ENCODE measurements around the gene AGAP3.

The AGAP3 gene

DNA sequence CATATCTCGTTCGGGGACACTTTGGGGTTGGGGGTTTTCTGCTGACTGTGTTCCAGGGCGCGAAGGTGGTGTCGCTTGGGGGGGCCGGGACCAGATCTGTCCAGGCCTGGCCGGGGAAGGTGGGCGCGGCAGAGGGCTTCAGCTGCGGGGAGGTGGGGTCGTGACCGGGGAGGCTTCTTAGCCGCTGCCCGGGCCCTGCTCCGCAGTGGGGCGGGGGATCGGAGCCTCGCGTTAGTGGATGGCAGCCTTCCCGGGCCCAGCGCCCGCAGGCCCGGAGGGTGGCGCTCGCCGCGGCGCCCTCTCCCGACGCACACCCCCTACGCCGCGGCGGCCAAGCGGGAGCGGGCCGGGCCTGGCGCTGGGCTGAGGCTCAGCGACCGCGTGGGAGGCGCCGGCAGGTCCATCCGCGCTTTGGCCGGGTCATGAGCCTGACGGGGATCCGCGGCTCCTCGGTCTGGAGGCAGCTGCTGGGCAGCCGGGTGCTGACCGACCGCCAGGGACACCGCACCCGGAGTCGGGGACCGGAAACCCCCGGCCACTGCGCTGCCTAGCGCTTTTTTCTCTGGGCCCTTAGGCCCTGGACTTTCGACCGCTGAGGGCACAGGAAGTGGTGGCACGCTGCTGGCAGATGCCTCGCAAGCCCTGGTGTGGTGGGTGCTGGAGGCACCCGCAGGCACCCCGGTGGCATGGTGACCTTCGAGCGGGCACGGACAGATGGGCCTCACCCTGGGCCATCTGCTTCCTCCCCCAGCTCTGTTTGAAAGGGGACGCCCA, 1.2 kb downstream of the AGAP3 start:
- Histone ChIP-seq H3K18ac (ENCODE audit: low read length) (peak overlapping the region; percentile 98), H3K4ac (ENCODE audit: low read length) (no peak overlapping the region), H3K27ac (replicated peaks; ENCODE audit: low read length) (no peak overlapping the region), H3K4me1 (ENCODE audit: control insufficient read depth in 2 of 2, insufficient read depth in 1 of 2, low read depth in 1 of 2, low read length in 2 of 2) (peaks cover 31 to 34% of the 10 kb centered on the region in 2 donors), H2BK15ac (ENCODE audit: low read length) (peak overlapping the region; percentile 34), H3K23ac (ENCODE audit: low read depth, low read length, poor library complexity) (peak overlapping the region; percentile 95), H2BK120ac (ENCODE audit: low read depth, low read length) (peak overlapping the region; percentile 26), H3K36me3 (replicated peaks in 1 of 2; ENCODE audit: control insufficient read depth in 2 of 2, insufficient read depth in 2 of 2, low read length in 2 of 2) (peaks cover 2 to 29% of the 10 kb centered on the region in 2 donors), H2BK12ac (ENCODE audit: low read length) (no peak overlapping the region), H3K27me3 (ENCODE audit: control insufficient read depth in 3 of 3, insufficient read depth in 3 of 3, low read depth in 1 of 3, low read length in 3 of 3) (peaks cover 0 to 6% (median 0%) of the 10 kb centered on the region in 3 experiments), H3K4me2 (ENCODE audit: insufficient read depth, low read length, poor library complexity, severe bottlenecking) (peak overlapping the region; percentile 97), H2AFZ (ENCODE audit: low read length) (peak overlapping the region; percentile 68), H4K91ac (ENCODE audit: low read depth, low read length, poor library complexity) (peak overlapping the region; percentile 38), H3K14ac (ENCODE audit: low read length) (peak overlapping the region; percentile 50), H2BK5ac (ENCODE audit: low read length) (peak overlapping the region; percentile 68), H3K4me3 (ENCODE audit: low read length in 2 of 2) (peak overlapping the region; percentile 90 to 95), H3K9ac (ENCODE audit: low read depth, low read length, poor library complexity) (peak overlapping the region; percentile 97), H4K8ac (ENCODE audit: low read depth, low read length) (no peak overlapping the region), H2AK5ac (ENCODE audit: low read depth, low read length) (peak overlapping the region; percentile 79), H3K9me3 (replicated peaks in 1 of 2; ENCODE audit: control insufficient read depth in 2 of 2, insufficient read depth in 1 of 2, low read depth in 1 of 2, low read length in 2 of 2) (no peaks in the 10 kb centered on the region), H3K79me1 (ENCODE audit: low read depth, low read length) (peaks cover 17% of the 10 kb centered on the region)
- DNase-seq (ENCODE audit: low spot score), result no peak
- no CpG with 5 or more reads among the region's 70 CpGs for WGBS, 2 donors (ENCODE audit: extremely low coverage in 2 of 2, insufficient read length in 2 of 2, insufficient replicate concordance in 1 of 2)

DNA sequence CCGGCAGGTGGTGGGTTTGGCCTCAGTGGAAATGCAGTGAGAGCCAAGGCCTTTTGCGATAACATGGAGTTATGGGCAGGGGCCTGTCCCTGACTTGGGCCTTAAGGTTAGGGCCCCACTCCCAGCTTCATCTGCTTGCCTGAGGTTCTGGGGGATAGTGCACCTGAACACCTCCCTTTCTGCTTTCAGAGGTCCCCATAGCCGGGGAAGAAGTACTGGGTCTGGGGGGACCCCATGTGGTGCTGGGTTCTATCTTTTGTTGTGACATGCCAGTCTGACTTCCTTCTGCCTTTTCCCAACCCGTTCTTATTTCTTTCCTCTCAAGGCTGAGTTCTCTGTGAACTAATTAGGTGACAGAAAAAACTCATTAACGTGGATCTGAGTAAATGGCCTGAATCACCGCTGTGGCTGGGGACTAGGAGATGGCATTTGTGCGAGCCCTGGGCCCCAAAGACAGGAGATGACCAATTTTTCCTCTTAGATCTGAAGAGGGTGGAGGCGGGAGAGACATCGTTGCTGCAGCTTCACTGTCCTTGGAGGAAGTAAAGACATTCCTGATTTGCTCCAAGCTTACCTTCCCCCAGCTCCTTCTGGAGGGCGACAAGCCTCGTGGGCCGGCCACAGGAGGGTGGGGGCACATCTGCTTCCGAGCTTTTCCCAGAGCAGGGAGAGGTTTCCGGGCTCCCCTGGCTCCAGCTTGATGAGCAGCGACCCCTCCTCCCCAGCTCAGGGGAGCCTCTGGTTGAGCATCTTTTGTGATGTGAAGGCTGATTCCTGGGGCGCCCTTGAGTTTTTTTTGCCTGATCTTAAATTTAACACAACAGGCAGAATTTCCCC, 2.0 kb downstream of the AGAP3 start:
- Histone ChIP-seq H3K36me3 (replicated peaks in 1 of 2; ENCODE audit: control insufficient read depth in 2 of 2, insufficient read depth in 2 of 2, low read length in 2 of 2) (peaks cover 3 to 35% of the 10 kb centered on the region in 2 donors), H2BK12ac (ENCODE audit: low read length) (no peak overlapping the region), H2AK5ac (ENCODE audit: low read depth, low read length) (peak overlapping the region; percentile 79), H3K27ac (replicated peaks; ENCODE audit: low read length) (no peak overlapping the region), H2BK120ac (ENCODE audit: low read depth, low read length) (no peak overlapping the region), H3K4me3 (ENCODE audit: low read length in 2 of 2) (peak overlapping the region; percentile 90 to 95), H3K4me1 (ENCODE audit: control insufficient read depth in 2 of 2, insufficient read depth in 1 of 2, low read depth in 1 of 2, low read length in 2 of 2) (peaks cover 28 to 30% of the 10 kb centered on the region in 2 donors), H2BK15ac (ENCODE audit: low read length) (no peak overlapping the region), H3K14ac (ENCODE audit: low read length) (no peak overlapping the region), H3K18ac (ENCODE audit: low read length) (peak overlapping the region; percentile 88), H3K4ac (ENCODE audit: low read length) (no peak overlapping the region), H3K27me3 (ENCODE audit: control insufficient read depth in 3 of 3, insufficient read depth in 3 of 3, low read depth in 1 of 3, low read length in 3 of 3) (peaks cover 0 to 6% (median 0%) of the 10 kb centered on the region in 3 experiments), H4K8ac (ENCODE audit: low read depth, low read length) (no peak overlapping the region), H3K79me1 (ENCODE audit: low read depth, low read length) (peaks cover 14% of the 10 kb centered on the region), H3K9me3 (replicated peaks in 1 of 2; ENCODE audit: control insufficient read depth in 2 of 2, insufficient read depth in 1 of 2, low read depth in 1 of 2, low read length in 2 of 2) (no peaks in the 10 kb centered on the region), H3K9ac (ENCODE audit: low read depth, low read length, poor library complexity) (peak overlapping the region; percentile 87), H4K91ac (ENCODE audit: low read depth, low read length, poor library complexity) (no peak overlapping the region), H2AFZ (ENCODE audit: low read length) (no peak overlapping the region), H2BK5ac (ENCODE audit: low read length) (no peak overlapping the region), H3K4me2 (ENCODE audit: insufficient read depth, low read length, poor library complexity, severe bottlenecking) (peak overlapping the region; percentile 97), H3K23ac (ENCODE audit: low read depth, low read length, poor library complexity) (peak overlapping the region; percentile 95)
- no peak for DNase-seq (ENCODE audit: low spot score)
- WGBS, 2 donors (ENCODE audit: extremely low coverage in 2 of 2, insufficient read length in 2 of 2, insufficient replicate concordance in 1 of 2), result no CpG with 5 or more reads among the region's 16 CpGs

DNA sequence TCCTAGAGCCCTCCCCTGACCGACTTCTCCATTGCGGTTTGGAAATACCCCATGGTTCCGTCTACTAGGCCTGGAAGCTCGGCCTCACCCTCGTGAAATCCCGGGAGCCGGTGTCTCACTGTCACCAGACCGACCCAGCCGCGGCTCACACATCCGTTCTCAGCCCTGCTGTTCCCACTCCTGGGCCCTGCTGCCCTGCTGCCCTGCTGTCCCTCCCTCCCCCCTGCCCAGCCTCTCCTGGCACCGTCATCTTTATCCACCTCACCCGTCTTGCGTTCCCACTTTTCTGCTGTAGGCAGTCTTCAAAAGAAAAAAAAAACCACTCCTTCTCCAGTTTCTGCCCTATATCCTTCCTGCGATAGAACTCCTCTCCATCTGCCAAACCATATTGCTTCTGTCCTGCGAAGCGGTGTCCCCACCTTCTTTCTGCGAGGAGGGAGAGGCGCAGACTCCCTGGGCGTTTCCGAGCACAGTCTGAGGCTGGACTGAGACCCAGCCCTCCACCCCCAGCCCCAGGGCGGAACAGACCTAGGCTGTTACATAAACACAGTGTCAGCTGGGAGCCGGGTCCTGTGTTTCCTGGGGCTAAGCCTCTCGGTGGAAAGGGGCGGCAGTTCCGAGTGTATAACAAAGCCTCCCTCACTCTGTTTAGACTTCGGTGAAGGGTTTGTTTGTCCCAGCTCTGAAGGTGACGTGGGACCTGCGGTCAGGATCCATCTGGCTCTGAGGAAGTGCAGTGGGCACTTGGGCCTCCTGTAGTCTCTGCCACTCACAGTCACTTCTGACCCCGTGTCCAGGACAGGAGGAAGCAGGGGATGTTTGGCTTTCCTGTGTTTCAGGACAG, 2.8 kb downstream of the AGAP3 start:
- Histone ChIP-seq H3K9ac (ENCODE audit: low read depth, low read length, poor library complexity) (no peak overlapping the region), H4K8ac (ENCODE audit: low read depth, low read length) (no peak overlapping the region), H2AFZ (ENCODE audit: low read length) (no peak overlapping the region), H2BK15ac (ENCODE audit: low read length) (no peak overlapping the region), H2BK120ac (ENCODE audit: low read depth, low read length) (no peak overlapping the region), H2BK12ac (ENCODE audit: low read length) (peak overlapping the region; percentile 59), H2BK5ac (ENCODE audit: low read length) (no peak overlapping the region), H3K4ac (ENCODE audit: low read length) (no peak overlapping the region), H3K14ac (ENCODE audit: low read length) (no peak overlapping the region), H4K91ac (ENCODE audit: low read depth, low read length, poor library complexity) (no peak overlapping the region), H2AK5ac (ENCODE audit: low read depth, low read length) (no peak overlapping the region), H3K27ac (replicated peaks; ENCODE audit: low read length) (no peak overlapping the region), H3K4me3 (ENCODE audit: low read length in 2 of 2) (peak overlapping the region in 1 of 2 donors; percentile 95), H3K18ac (ENCODE audit: low read length) (peak overlapping the region; percentile 84), H3K23ac (ENCODE audit: low read depth, low read length, poor library complexity) (peak overlapping the region; percentile 57), H3K4me2 (ENCODE audit: insufficient read depth, low read length, poor library complexity, severe bottlenecking) (peak overlapping the region; percentile 40), H3K27me3 (ENCODE audit: control insufficient read depth in 3 of 3, insufficient read depth in 3 of 3, low read depth in 1 of 3, low read length in 3 of 3) (peaks cover 0 to 3% (median 0%) of the 10 kb centered on the region in 3 experiments), H3K4me1 (ENCODE audit: control insufficient read depth in 2 of 2, insufficient read depth in 1 of 2, low read depth in 1 of 2, low read length in 2 of 2) (peaks cover 27 to 28% of the 10 kb centered on the region in 2 donors), H3K36me3 (replicated peaks in 1 of 2; ENCODE audit: control insufficient read depth in 2 of 2, insufficient read depth in 2 of 2, low read length in 2 of 2) (peaks cover 3 to 44% of the 10 kb centered on the region in 2 donors), H3K79me1 (ENCODE audit: low read depth, low read length) (peaks cover 20% of the 10 kb centered on the region), H3K9me3 (replicated peaks in 1 of 2; ENCODE audit: control insufficient read depth in 2 of 2, insufficient read depth in 1 of 2, low read depth in 1 of 2, low read length in 2 of 2) (no peaks in the 10 kb centered on the region)
- DNase-seq (ENCODE audit: low spot score), result peak; percentile 58
- no CpG with 5 or more reads among the region's 30 CpGs for WGBS, 2 donors (ENCODE audit: extremely low coverage in 2 of 2, insufficient read length in 2 of 2, insufficient replicate concordance in 1 of 2)

All from neuronal stem cell (in vitro differentiated cells).